HepG2 (cell line): ENCODE data around the gene TBX10.
"Not testable (repeated sequence)": the region's sequence is repeated elsewhere in the genome, so short reads cannot be mapped to it uniquely, and the experiment has no call there.

Source experiments
- ZBTB7A ChIP-seq: sonication (generic); formaldehyde crosslinking; IDR thresholded peaks from 2 replicates; pipeline ENCODE4 v1.8.0; 2022; ENCODE audit warnings: mild to moderate bottlenecking, missing genetic modification reagents
- ZKSCAN1 ChIP-seq: fragments of 150-350 bp; IDR thresholded peaks from 2 replicates; pipeline ENCODE4 v1.6.1; 2014; ENCODE audit warnings: low read length
- ZNF646 ChIP-seq: sonication (generic); formaldehyde crosslinking; IDR thresholded peaks from 2 replicates; pipeline ENCODE4 v1.9.0; 2021; ENCODE audit warnings: mild to moderate bottlenecking, missing genetic modification reagents
- ZNF781 ChIP-seq: sonication (generic); formaldehyde crosslinking; IDR thresholded peaks from 2 replicates; pipeline ENCODE4 v1.5.1; 2020; ENCODE audit warnings: borderline replicate concordance, mild to moderate bottlenecking, missing genetic modification reagents; ENCODE audit errors: not compliant biosample characterization

DNA sequence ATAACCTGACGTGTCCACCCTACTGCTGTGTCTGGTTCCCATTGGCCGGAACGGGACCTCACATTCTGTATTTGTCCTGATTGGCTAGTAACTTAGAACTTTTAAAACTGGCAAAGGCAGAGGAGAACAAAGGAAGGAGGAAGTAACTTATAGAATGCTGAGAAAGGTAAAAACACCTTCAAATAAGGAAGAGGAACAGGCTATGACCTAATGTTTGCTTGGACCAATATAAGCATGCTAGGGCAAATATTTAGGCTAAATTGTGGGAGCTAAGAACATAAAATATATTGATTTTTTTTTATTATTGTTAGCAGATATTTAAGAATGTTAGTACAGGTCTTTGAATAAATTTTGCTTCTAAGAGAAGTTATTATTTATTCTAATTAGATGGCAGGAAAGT, 2.1 kb downstream of the TBX10 start:
- TF ChIP-seq ZKSCAN1; ZNF781 (CRISPR knock-in tag); ZNF646; ZBTB7A (CRISPR knock-in tag): not testable (repeated sequence)
